OCI-LY1 (cell line): ENCODE data around the gene UVSSA.

Experiments
- H2AFZ ChIP-seq: fragments of 200-600 bp; sonication (generic), shearing (Covaris generic); 2 replicates; pipeline ENCODE4 v1.6.0; 2014; ENCODE audit warnings: antibody characterized with exemption, mild to moderate bottlenecking, low read length
- H3F3A ChIP-seq: fragments of 200-600 bp; sonication (generic), shearing (Covaris generic); 2 replicates; pipeline ENCODE4 v1.6.0; 2014; ENCODE audit warnings: mild to moderate bottlenecking, antibody characterized with exemption, low read length, moderate library complexity; ENCODE audit not compliant: insufficient read depth
- H3K27ac ChIP-seq: fragments of 200-600 bp; sonication (generic); 2 replicates; pipeline ENCODE4 v1.5.1; 2014; ENCODE audit warnings: low read length, mixed run types, mild to moderate bottlenecking, low read depth; ENCODE audit not compliant: poor library complexity, severe bottlenecking
- H3K27me3 ChIP-seq: fragments of 200-600 bp; sonication (generic); 2 replicates; pipeline ENCODE4 v1.6.0; 2014; ENCODE audit warnings: antibody characterized with exemption, mild to moderate bottlenecking, low read length, moderate library complexity; ENCODE audit not compliant: insufficient read depth
- H3K36me3 ChIP-seq: fragments of 200-600 bp; sonication (generic); 2 replicates; pipeline ENCODE4 v1.6.1; 2014; ENCODE audit warnings: mild to moderate bottlenecking, antibody characterized with exemption, low read length, moderate library complexity, mixed read lengths; ENCODE audit not compliant: insufficient read depth
- H3K4me1 ChIP-seq: fragments of 200-600 bp; sonication (generic); 2 replicates; pipeline ENCODE4 v1.5.1; 2014; ENCODE audit warnings: mild to moderate bottlenecking, low read length, moderate library complexity; ENCODE audit not compliant: insufficient read depth, severe bottlenecking
- H3K4me2 ChIP-seq: fragments of 200-600 bp; sonication (generic), shearing (Covaris generic); 2 replicates; pipeline ENCODE4 v1.6.1; 2014; ENCODE audit warnings: low read length
- H3K4me3 ChIP-seq: fragments of 200-600 bp; sonication (generic); 2 replicates; pipeline ENCODE4 v1.5.1; 2014; ENCODE audit warnings: low read length, low read depth, mild to moderate bottlenecking, mixed read lengths; ENCODE audit not compliant: poor library complexity, severe bottlenecking
- H3K79me2 ChIP-seq: fragments of 200-600 bp; shearing (Covaris generic); 2 replicates; pipeline ENCODE4 v1.6.1; 2016; ENCODE audit warnings: mixed run types, low read length, mixed read lengths; ENCODE audit not compliant: insufficient read depth
- H3K9ac ChIP-seq: fragments of 200-600 bp; sonication (generic), shearing (Covaris generic); 2 replicates; pipeline ENCODE4 v1.6.1; 2014; ENCODE audit warnings: mild to moderate bottlenecking, low read length, mixed read lengths
- H3K9me2 ChIP-seq: fragments of 200-600 bp; sonication (generic), shearing (Covaris generic); 2 replicates; pipeline ENCODE4 v1.6.1; 2014; ENCODE audit warnings: low read depth, mild to moderate bottlenecking, low read length, mixed read lengths
- H3K9me3 ChIP-seq: fragments of 200-600 bp; shearing (Covaris generic); 2 replicates; pipeline ENCODE4 v1.6.1; 2014; ENCODE audit warnings: low read length, mixed read lengths
- H4K20me1 ChIP-seq: fragments of 200-600 bp; sonication (generic), shearing (Covaris generic); 2 replicates; pipeline ENCODE4 v1.6.0; 2016; ENCODE audit warnings: mild to moderate bottlenecking, low read length; ENCODE audit not compliant: insufficient read depth
- EZH2 ChIP-seq: fragments of 200-600 bp; sonication (generic), shearing (Covaris generic); IDR thresholded peaks from 2 replicates; pipeline ENCODE4 v1.8.0; 2017; ENCODE audit warnings: borderline replicate concordance, mixed run types, mild to moderate bottlenecking, antibody characterized with exemption, low read length, moderate library complexity, mixed read lengths
- TF ChIP-seq, protein P1 (sequence below): fragments of 200-600 bp; sonication (generic), shearing (Covaris generic); IDR thresholded peaks from 2 replicates; pipeline ENCODE4 v1.5.1; 2017; ENCODE audit warnings: mild to moderate bottlenecking, antibody characterized with exemption, low read length, moderate library complexity, mixed read lengths

Gene UVSSA

DNA sequence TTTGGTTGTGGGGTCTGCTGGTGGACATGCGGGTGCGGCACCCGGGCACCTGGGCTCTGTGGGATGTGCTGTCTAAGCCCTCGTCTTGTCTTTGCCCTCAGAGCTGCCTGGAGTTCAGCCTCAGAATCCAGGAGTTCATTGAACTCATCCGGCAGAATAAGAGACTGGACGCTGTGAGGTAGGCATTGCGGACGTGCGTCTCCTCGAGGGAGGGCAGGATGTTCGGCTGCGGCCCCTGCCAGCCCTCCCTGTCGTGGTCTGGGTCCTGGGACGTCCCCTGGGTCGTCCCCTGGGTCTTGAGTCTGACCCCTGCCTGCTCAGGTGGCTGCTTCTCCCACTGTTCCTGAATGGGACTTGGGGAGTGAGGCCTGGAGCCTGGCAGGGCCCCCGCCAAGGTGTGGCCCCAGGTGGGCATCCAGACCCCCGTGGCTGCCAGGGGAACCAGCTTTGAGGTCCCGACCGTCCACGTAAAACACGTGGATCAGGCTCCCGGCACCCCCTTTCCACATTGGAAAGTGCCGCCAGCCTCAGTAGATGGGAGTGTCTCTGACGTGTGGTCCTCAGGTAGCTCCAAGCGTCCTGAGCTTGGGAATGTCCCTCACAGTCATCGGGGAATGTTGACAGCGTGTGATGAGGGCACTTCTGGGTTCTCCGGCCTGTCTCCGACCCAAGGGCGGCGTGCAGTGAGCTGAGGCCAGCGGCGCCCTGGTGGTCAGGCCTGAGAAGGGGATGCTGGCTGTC, 19.3 kb upstream of the UVSSA start:
- no peak overlapping the region for H3K27ac ChIP-seq
- no peak overlapping the region for H3K4me3 ChIP-seq
- H3F3A ChIP-seq, result no peaks in the 10 kb centered on the region
- H3K36me3 ChIP-seq, result 0 out of 2 replicates have a peak, but pooled peaks cover 3% of the 10 kb centered on the region
- no peak for TF ChIP-seq EZH2
- TF ChIP-seq, protein P1, sequence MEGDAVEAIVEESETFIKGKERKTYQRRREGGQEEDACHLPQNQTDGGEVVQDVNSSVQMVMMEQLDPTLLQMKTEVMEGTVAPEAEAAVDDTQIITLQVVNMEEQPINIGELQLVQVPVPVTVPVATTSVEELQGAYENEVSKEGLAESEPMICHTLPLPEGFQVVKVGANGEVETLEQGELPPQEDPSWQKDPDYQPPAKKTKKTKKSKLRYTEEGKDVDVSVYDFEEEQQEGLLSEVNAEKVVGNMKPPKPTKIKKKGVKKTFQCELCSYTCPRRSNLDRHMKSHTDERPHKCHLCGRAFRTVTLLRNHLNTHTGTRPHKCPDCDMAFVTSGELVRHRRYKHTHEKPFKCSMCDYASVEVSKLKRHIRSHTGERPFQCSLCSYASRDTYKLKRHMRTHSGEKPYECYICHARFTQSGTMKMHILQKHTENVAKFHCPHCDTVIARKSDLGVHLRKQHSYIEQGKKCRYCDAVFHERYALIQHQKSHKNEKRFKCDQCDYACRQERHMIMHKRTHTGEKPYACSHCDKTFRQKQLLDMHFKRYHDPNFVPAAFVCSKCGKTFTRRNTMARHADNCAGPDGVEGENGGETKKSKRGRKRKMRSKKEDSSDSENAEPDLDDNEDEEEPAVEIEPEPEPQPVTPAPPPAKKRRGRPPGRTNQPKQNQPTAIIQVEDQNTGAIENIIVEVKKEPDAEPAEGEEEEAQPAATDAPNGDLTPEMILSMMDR, result no peak
- no peak overlapping the region for H3K9ac ChIP-seq
- no peaks in the 10 kb centered on the region for H3K27me3 ChIP-seq
- no peak overlapping the region for H2AFZ ChIP-seq
- no peaks in the 10 kb centered on the region for H3K4me1 ChIP-seq
- H3K9me2 ChIP-seq, result no peaks in the 10 kb centered on the region
- no peaks in the 10 kb centered on the region for H3K79me2 ChIP-seq
- H4K20me1 ChIP-seq, result no peaks in the 10 kb centered on the region
- H3K9me3 ChIP-seq, result no peaks in the 10 kb centered on the region
- H3K4me2 ChIP-seq, result no peak overlapping the region

DNA sequence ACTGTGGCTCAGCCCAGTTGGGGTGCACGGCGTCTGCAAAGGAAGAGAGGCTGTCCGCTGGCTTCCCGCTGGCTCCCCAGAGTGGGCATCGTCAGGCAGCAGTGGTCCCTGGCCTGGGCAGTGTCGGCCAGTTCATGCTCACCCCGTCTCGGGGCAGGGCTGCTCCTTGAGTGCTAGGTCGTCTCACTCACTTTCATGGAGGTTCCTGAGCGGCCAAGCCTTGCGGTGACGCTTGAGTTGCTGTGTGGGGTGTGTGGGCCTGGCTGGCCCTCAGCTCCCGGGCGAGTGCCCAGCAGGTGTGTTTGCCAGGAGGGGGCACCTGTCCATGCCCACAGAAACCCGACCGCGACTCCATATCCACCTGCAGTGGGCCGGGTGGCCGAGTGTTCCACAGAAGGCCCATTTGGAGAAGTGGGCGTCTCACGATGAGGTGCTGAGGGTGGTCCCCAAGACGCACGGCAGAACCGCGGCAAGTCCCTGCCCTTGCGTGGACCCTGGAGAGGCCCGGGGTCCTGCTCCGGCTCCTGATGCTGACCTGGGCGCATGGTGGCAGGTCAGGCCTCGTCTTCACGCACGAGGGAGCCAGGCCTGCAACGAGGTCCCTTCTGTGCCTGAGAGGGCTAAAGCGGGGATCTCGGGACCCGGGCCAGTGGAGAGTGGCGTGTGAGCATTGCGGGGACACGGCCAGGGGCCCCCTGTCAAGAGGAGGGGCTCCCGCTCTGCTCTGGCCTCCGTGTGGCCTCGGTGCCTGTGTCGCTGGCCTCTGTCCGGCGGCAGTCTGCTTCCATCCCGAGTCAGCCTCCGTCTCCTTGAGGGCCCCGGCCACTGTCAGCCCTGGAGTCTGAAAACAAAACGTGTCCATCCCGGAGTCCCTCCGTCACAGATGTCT, 18.5 kb upstream of the UVSSA start:
- no peak overlapping the region for H3K4me3 ChIP-seq
- H3K9me3 ChIP-seq, result no peaks in the 10 kb centered on the region
- H3K79me2 ChIP-seq, result no peaks in the 10 kb centered on the region
- H3K4me1 ChIP-seq, result no peaks in the 10 kb centered on the region
- no peaks in the 10 kb centered on the region for H3F3A ChIP-seq
- H3K27ac ChIP-seq, result no peak overlapping the region
- no peaks in the 10 kb centered on the region for H3K27me3 ChIP-seq
- H2AFZ ChIP-seq, result no peak overlapping the region
- no peak for TF ChIP-seq EZH2
- TF ChIP-seq, protein P1, result no peak
- H3K4me2 ChIP-seq, result no peak overlapping the region
- no peaks in the 10 kb centered on the region for H3K9me2 ChIP-seq
- H3K9ac ChIP-seq, result no peak overlapping the region
- 0 out of 2 replicates have a peak, but pooled peaks cover 3% of the 10 kb centered on the region for H3K36me3 ChIP-seq
- H4K20me1 ChIP-seq, result no peaks in the 10 kb centered on the region

DNA sequence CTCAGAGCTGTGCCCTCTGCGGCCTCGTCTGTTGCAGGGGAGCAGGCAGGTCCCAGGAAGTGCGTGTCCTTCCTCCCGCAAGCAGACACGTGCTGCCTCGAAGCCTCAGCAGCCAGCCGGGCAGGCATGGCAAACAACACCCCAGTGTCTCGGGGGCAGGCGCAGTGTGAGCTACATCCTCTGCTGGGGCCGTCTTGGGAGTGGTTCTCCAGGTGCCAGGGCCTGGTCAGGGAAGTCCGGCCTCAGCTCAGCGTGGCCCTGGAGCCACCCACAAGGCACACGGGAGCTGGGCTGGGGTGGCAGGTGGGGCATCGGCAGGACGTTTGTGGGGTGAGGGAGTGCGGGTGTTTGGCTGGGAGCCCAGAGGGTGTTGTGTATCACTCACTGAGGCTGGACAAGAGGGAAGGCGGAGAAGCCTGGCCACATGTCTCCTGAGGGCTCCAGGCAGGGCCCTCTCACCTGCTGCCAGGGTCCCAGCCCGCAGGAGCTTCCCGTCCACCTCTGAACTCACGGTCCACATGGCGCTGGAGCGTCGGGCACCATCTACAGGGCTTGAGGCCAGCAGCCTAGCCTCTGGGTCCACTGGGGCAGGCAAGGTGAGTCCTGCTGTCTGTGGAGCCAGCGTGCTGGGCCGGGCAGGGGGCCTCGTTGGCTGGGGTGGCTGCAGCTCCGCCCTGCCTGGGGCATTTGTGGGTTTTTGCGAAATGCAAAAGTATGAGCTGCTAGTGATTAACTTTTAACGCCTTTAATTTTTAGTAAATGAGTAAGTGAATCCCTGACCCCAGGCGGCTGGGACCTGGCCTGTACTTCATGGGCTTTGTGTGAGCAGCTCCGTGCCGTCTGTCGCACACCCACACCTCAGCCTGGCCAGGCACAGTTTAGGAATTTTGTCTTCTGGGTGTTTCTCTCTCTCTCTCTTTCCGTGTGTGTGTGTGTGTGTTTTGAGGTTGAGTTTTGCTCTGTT, 17.3 kb upstream of the UVSSA start:
- H4K20me1 ChIP-seq, result no peaks in the 10 kb centered on the region
- no peaks in the 10 kb centered on the region for H3K4me1 ChIP-seq
- no peak overlapping the region for H3K9ac ChIP-seq
- no peaks in the 10 kb centered on the region for H3K27me3 ChIP-seq
- H2AFZ ChIP-seq, result no peak overlapping the region
- H3K36me3 ChIP-seq, result no peaks in the 10 kb centered on the region
- no peak overlapping the region for H3K27ac ChIP-seq
- H3K79me2 ChIP-seq, result no peaks in the 10 kb centered on the region
- no peaks in the 10 kb centered on the region for H3K9me2 ChIP-seq
- no peak for TF ChIP-seq EZH2
- no peaks in the 10 kb centered on the region for H3K9me3 ChIP-seq
- no peaks in the 10 kb centered on the region for H3F3A ChIP-seq
- H3K4me3 ChIP-seq, result no peak overlapping the region
- H3K4me2 ChIP-seq, result no peak overlapping the region
